Measurements from ENCODE around the gene PDE1C.

The PDE1C gene

DNA sequence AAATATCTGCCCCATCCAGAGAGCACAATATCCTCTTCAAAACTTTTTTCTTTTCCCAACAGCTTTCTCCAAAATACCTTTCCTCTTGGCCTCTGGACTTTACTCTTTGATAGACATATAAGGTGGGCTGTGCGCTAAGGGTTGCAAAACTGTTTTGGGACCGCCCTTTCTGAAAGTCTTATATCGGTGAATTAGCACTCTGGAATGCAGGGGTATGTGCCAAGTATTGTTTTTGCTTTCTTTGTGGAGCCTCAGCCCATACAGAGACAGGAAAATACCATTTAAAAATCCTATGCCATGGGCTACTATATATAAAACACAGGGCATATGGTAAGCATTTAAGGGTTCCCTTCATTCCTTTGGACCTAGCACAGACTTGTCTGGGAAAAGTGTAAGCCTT lies 345.5 kb downstream of the PDE1C start:
- H3K79me1 ChIP-seq (replicated peaks; ENCODE audit: low read length, poor library complexity, severe bottlenecking) = no peaks in the 10 kb centered on the region
- H3K4me3 ChIP-seq (ENCODE audit: insufficient read depth in 1 of 2, low read depth in 1 of 2, low read length in 2 of 2) = no peak overlapping the region
- no peak overlapping the region for H2BK15ac ChIP-seq (ENCODE audit: low read depth, poor library complexity, severe bottlenecking)
- WGBS = 92% methylated on average over 2 of the region's 3 CpGs
- H4K91ac ChIP-seq (ENCODE audit: low read length) = no peak overlapping the region
- H4K8ac ChIP-seq (ENCODE audit: low read length) = no peak overlapping the region
- H2AFZ ChIP-seq (ENCODE audit: low read depth, low read length) = no peak overlapping the region
- H2BK12ac ChIP-seq (ENCODE audit: low read length in 2 of 2) = no peak overlapping the region
- no peak overlapping the region for H3K23ac ChIP-seq (ENCODE audit: low read length in 2 of 2)
- no peak overlapping the region for H2BK5ac ChIP-seq (ENCODE audit: low read depth, low read length, poor library complexity, severe bottlenecking)
- H3K4me1 ChIP-seq (ENCODE audit: control insufficient read depth, insufficient read depth, low read depth, low read length) = no peaks in the 10 kb centered on the region
- DNase-seq = no peak
- H3K27ac ChIP-seq (ENCODE audit: low read length, poor library complexity, severe bottlenecking) = no peak overlapping the region
- no peaks in the 10 kb centered on the region for H3K9me3 ChIP-seq (ENCODE audit: control insufficient read depth, low read length)
- no peak overlapping the region for H3K9ac ChIP-seq (ENCODE audit: low read length)
- no peak overlapping the region for H3K4ac ChIP-seq (ENCODE audit: low read depth in 1 of 2, low read length in 2 of 2)
- no peak overlapping the region for H3K18ac ChIP-seq (ENCODE audit: low read depth in 1 of 2, low read length in 2 of 2)
- no peak overlapping the region for H2BK120ac ChIP-seq (ENCODE audit: low read depth, low read length)
- H2AK5ac ChIP-seq (ENCODE audit: low read length, severe bottlenecking) = no peak overlapping the region
- H3K14ac ChIP-seq (ENCODE audit: low read length in 2 of 2) = no peak overlapping the region
- peaks cover 0 to 16% of the 10 kb centered on the region in 2 experiments for H3K27me3 ChIP-seq (ENCODE audit: control insufficient read depth in 1 of 2, insufficient read depth in 1 of 2, low read length in 2 of 2)
- no peak overlapping the region for H3K4me2 ChIP-seq (ENCODE audit: low read length, poor library complexity, severe bottlenecking)
- H3K36me3 ChIP-seq (ENCODE audit: control insufficient read depth in 1 of 2, insufficient read depth in 2 of 2, low read depth in 1 of 2, low read length in 2 of 2) = no peaks in the 10 kb centered on the region

DNA sequence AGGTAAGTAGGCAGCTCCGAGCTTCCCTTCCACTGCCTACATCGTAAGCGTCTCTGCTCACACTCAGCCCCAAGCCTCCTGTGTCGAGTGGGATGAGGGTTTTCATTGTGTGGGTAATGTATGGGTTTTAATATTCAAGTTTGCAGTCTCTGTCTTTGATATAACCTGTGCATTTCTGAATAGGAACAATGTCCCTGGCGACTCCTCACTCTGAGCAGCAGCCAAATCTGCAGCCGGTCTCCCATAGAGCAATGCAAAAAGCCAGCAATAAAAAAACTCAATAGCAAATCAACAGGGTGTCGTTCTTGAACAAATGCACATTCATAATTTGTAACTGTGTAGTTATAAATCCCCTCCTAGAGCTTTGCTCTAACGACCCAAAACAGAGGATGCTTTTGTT lies 349.8 kb downstream of the PDE1C start:
- no peaks in the 10 kb centered on the region for H3K36me3 ChIP-seq (ENCODE audit: control insufficient read depth in 1 of 2, insufficient read depth in 2 of 2, low read depth in 1 of 2, low read length in 2 of 2)
- no peak overlapping the region for H3K14ac ChIP-seq (ENCODE audit: low read length in 2 of 2)
- H2BK15ac ChIP-seq (ENCODE audit: low read depth, poor library complexity, severe bottlenecking) = no peak overlapping the region
- no peak overlapping the region for H3K4me3 ChIP-seq (ENCODE audit: insufficient read depth in 1 of 2, low read depth in 1 of 2, low read length in 2 of 2)
- no peak overlapping the region for H2AFZ ChIP-seq (ENCODE audit: low read depth, low read length)
- no peak for DNase-seq
- H3K27ac ChIP-seq (ENCODE audit: low read length, poor library complexity, severe bottlenecking) = no peak overlapping the region
- peaks cover 0 to 21% of the 10 kb centered on the region in 2 experiments for H3K27me3 ChIP-seq (ENCODE audit: control insufficient read depth in 1 of 2, insufficient read depth in 1 of 2, low read length in 2 of 2)
- no peak overlapping the region for H3K23ac ChIP-seq (ENCODE audit: low read length in 2 of 2)
- no peak overlapping the region for H3K9ac ChIP-seq (ENCODE audit: low read length)
- no peaks in the 10 kb centered on the region for H3K79me1 ChIP-seq (replicated peaks; ENCODE audit: low read length, poor library complexity, severe bottlenecking)
- no peak overlapping the region for H2AK5ac ChIP-seq (ENCODE audit: low read length, severe bottlenecking)
- H3K4ac ChIP-seq (ENCODE audit: low read depth in 1 of 2, low read length in 2 of 2) = no peak overlapping the region
- H4K8ac ChIP-seq (ENCODE audit: low read length) = no peak overlapping the region
- no peaks in the 10 kb centered on the region for H3K9me3 ChIP-seq (ENCODE audit: control insufficient read depth, low read length)
- no peak overlapping the region for H4K91ac ChIP-seq (ENCODE audit: low read length)
- H3K4me1 ChIP-seq (ENCODE audit: control insufficient read depth, insufficient read depth, low read depth, low read length) = no peaks in the 10 kb centered on the region
- H2BK5ac ChIP-seq (ENCODE audit: low read depth, low read length, poor library complexity, severe bottlenecking) = no peak overlapping the region
- no peak overlapping the region for H3K4me2 ChIP-seq (ENCODE audit: low read length, poor library complexity, severe bottlenecking)
- no peak overlapping the region for H2BK120ac ChIP-seq (ENCODE audit: low read depth, low read length)
- WGBS = 85% methylated on average over 6 of the region's 8 CpGs
- H3K18ac ChIP-seq (ENCODE audit: low read depth in 1 of 2, low read length in 2 of 2) = no peak overlapping the region
- H2BK12ac ChIP-seq (ENCODE audit: low read length in 2 of 2) = no peak overlapping the region

- Histone ChIP-seq H2BK120ac (ENCODE audit: low read depth, low read length) (no peak overlapping the region), H3K4me1 (ENCODE audit: control insufficient read depth, insufficient read depth, low read depth, low read length) (no peaks in the 10 kb centered on the region), H3K14ac (ENCODE audit: low read length in 2 of 2) (no peak overlapping the region), H2BK12ac (ENCODE audit: low read length in 2 of 2) (no peak overlapping the region), H3K36me3 (ENCODE audit: control insufficient read depth in 1 of 2, insufficient read depth in 2 of 2, low read depth in 1 of 2, low read length in 2 of 2) (no peaks in the 10 kb centered on the region), H3K9me3 (ENCODE audit: control insufficient read depth, low read length) (no peaks in the 10 kb centered on the region), H3K79me1 (replicated peaks; ENCODE audit: low read length, poor library complexity, severe bottlenecking) (no peaks in the 10 kb centered on the region), H3K27me3 (ENCODE audit: control insufficient read depth in 1 of 2, insufficient read depth in 1 of 2, low read length in 2 of 2) (peaks cover 0 to 5% of the 10 kb centered on the region in 2 experiments), H4K8ac (ENCODE audit: low read length) (no peak overlapping the region), H3K27ac (ENCODE audit: low read length, poor library complexity, severe bottlenecking) (no peak overlapping the region), H3K4me3 (ENCODE audit: insufficient read depth in 1 of 2, low read depth in 1 of 2, low read length in 2 of 2) (no peak overlapping the region), H3K4me2 (ENCODE audit: low read length, poor library complexity, severe bottlenecking) (no peak overlapping the region), H2AFZ (ENCODE audit: low read depth, low read length) (no peak overlapping the region), H3K18ac (ENCODE audit: low read depth in 1 of 2, low read length in 2 of 2) (no peak overlapping the region), H4K91ac (ENCODE audit: low read length) (no peak overlapping the region), H3K4ac (ENCODE audit: low read depth in 1 of 2, low read length in 2 of 2) (no peak overlapping the region), H2BK5ac (ENCODE audit: low read depth, low read length, poor library complexity, severe bottlenecking) (no peak overlapping the region), H3K9ac (ENCODE audit: low read length) (no peak overlapping the region), H2BK15ac (ENCODE audit: low read depth, poor library complexity, severe bottlenecking) (no peak overlapping the region), H3K23ac (ENCODE audit: low read length in 2 of 2) (no peak overlapping the region), H2AK5ac (ENCODE audit: low read length, severe bottlenecking) (no peak overlapping the region)
- no peak for DNase-seq
- no CpG with 5 or more reads among the region's 1 CpG for WGBS
Measured at GRCh38 chr7:31716355-31716754, 353.9 kb downstream of the PDE1C start.

- Histone ChIP-seq H3K4me1 (ENCODE audit: control insufficient read depth, insufficient read depth, low read depth, low read length) (no peaks in the 10 kb centered on the region), H3K4me3 (ENCODE audit: insufficient read depth in 1 of 2, low read depth in 1 of 2, low read length in 2 of 2) (no peak overlapping the region), H3K14ac (ENCODE audit: low read length in 2 of 2) (no peak overlapping the region), H2BK120ac (ENCODE audit: low read depth, low read length) (no peak overlapping the region), H3K4ac (ENCODE audit: low read depth in 1 of 2, low read length in 2 of 2) (no peak overlapping the region), H2AK5ac (ENCODE audit: low read length, severe bottlenecking) (no peak overlapping the region), H4K8ac (ENCODE audit: low read length) (no peak overlapping the region), H2AFZ (ENCODE audit: low read depth, low read length) (no peak overlapping the region), H2BK12ac (ENCODE audit: low read length in 2 of 2) (no peak overlapping the region), H2BK5ac (ENCODE audit: low read depth, low read length, poor library complexity, severe bottlenecking) (no peak overlapping the region), H3K18ac (ENCODE audit: low read depth in 1 of 2, low read length in 2 of 2) (no peak overlapping the region), H3K23ac (ENCODE audit: low read length in 2 of 2) (no peak overlapping the region), H3K27ac (ENCODE audit: low read length, poor library complexity, severe bottlenecking) (no peak overlapping the region), H3K9ac (ENCODE audit: low read length) (no peak overlapping the region), H3K4me2 (ENCODE audit: low read length, poor library complexity, severe bottlenecking) (no peak overlapping the region), H2BK15ac (ENCODE audit: low read depth, poor library complexity, severe bottlenecking) (no peak overlapping the region), H4K91ac (ENCODE audit: low read length) (no peak overlapping the region), H3K9me3 (ENCODE audit: control insufficient read depth, low read length) (no peaks in the 10 kb centered on the region), H3K36me3 (ENCODE audit: control insufficient read depth in 1 of 2, insufficient read depth in 2 of 2, low read depth in 1 of 2, low read length in 2 of 2) (no peaks in the 10 kb centered on the region), H3K79me1 (replicated peaks; ENCODE audit: low read length, poor library complexity, severe bottlenecking) (no peaks in the 10 kb centered on the region), H3K27me3 (ENCODE audit: control insufficient read depth in 1 of 2, insufficient read depth in 1 of 2, low read length in 2 of 2) (peaks cover 0 to 6% of the 10 kb centered on the region in 2 experiments)
- DNase-seq = no peak
- WGBS = 0% methylated on average over 1 of the region's 1 CpG
Measured at GRCh38 chr7:31710171-31710570, 360.0 kb downstream of the PDE1C start.

Data from mesenchymal stem cell (in vitro differentiated cells and primary cell).